NT2/D1 (cell line): ENCODE results near the gene OTP.
A peak's percentile ranks its signal among the peaks of the same experiment; 100 is the strongest.

Source experiments
- DNase-seq: peaks from one replicate; pipeline ENCODE4 v3.0.0-alpha.2; 2011; ENCODE audit warnings: low read depth, low spot score
- H3K27me3 ChIP-seq: 2 replicates; pipeline ENCODE4 v1.6.0; 2011; ENCODE audit warnings: mild to moderate bottlenecking; ENCODE audit not compliant: insufficient read length, insufficient read depth
- H3K36me3 ChIP-seq: 2 replicates; pipeline ENCODE4 v1.6.1; 2011; ENCODE audit warnings: mild to moderate bottlenecking, low read length, mixed read lengths; ENCODE audit not compliant: insufficient read depth, insufficient read length
- H3K4me1 ChIP-seq: 2 replicates; pipeline ENCODE4 v1.5.1; 2011; ENCODE audit not compliant: insufficient read depth, insufficient read length
- H3K4me3 ChIP-seq: 2 replicates; pipeline ENCODE4 v1.5.1; 2011; ENCODE audit warnings: low read depth; ENCODE audit not compliant: insufficient read length
- H3K9ac ChIP-seq: 2 replicates; pipeline ENCODE4 v1.6.0; 2011; ENCODE audit warnings: low read depth; ENCODE audit not compliant: insufficient read length
- H3K9me3 ChIP-seq: 2 replicates; pipeline ENCODE4 v1.5.1; 2011; ENCODE audit warnings: mild to moderate bottlenecking, low read length; ENCODE audit not compliant: insufficient read depth
- SUZ12 ChIP-seq: IDR thresholded peaks from 2 replicates; pipeline ENCODE4 v1.6.1; 2011; ENCODE audit not compliant: insufficient read length, insufficient read depth; ENCODE audit errors: extremely low read depth
- YY1 ChIP-seq: IDR thresholded peaks from 2 replicates; pipeline ENCODE4 v1.6.1; 2011; ENCODE audit not compliant: insufficient read length, insufficient read depth
- ZNF274 ChIP-seq: IDR thresholded peaks from 2 replicates; pipeline ENCODE4 v1.6.1; 2011; ENCODE audit warnings: mild to moderate bottlenecking, low read depth, low read length

Gene OTP

DNA sequence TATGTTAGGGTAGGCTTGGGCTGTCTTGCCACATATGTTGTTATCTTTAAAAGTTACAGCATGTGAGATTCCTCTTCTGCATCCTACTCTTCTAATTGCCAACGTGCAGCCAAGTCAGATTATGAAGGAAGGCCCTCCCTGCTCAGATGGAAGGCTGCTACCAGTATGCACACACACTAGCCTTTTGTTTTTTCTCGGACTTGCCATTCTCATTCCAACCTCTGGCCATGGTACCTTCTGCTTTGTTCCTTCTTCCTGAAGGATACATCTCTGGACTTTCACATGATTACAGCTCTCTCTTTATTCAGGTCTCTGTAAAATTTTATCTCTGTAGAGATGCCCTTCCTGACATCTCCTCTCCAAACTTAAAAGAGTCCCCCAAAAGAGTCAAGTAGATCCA, 12.8 kb upstream of the OTP start:
- no peaks in the 10 kb centered on the region for H3K36me3 ChIP-seq
- H3K9ac ChIP-seq: no peak overlapping the region
- peaks cover 49% of the 10 kb centered on the region for H3K27me3 ChIP-seq

GRCh38 chr5:77650686-77651085, 12.2 kb upstream of the OTP start:
- no peak overlapping the region for H3K9ac ChIP-seq
- no peaks in the 10 kb centered on the region for H3K9me3 ChIP-seq
- no peak for DNase-seq
- no peak overlapping the region for H3K4me3 ChIP-seq
- no peaks in the 10 kb centered on the region for H3K36me3 ChIP-seq
- TF ChIP-seq ZNF274 (no peak), SUZ12 (no peak), YY1 (no peak)
- H3K27me3 ChIP-seq: peaks cover 56% of the 10 kb centered on the region
- H3K4me1 ChIP-seq: no peaks in the 10 kb centered on the region

More for the DNA sequence above, 12.8 kb upstream of the OTP start:
- TF ChIP-seq ZNF274: no peak
- no peak for TF ChIP-seq YY1
- no peak for TF ChIP-seq SUZ12
- Histone ChIP-seq H3K4me3 (no peak overlapping the region), H3K4me1 (no peaks in the 10 kb centered on the region), H3K9me3 (no peaks in the 10 kb centered on the region)
- DNase-seq: no peak

GRCh38 chr5:77649776-77650175, 11.3 kb upstream of the OTP start:
- H3K9ac ChIP-seq: no peak overlapping the region
- peaks cover 63% of the 10 kb centered on the region for H3K27me3 ChIP-seq

DNA sequence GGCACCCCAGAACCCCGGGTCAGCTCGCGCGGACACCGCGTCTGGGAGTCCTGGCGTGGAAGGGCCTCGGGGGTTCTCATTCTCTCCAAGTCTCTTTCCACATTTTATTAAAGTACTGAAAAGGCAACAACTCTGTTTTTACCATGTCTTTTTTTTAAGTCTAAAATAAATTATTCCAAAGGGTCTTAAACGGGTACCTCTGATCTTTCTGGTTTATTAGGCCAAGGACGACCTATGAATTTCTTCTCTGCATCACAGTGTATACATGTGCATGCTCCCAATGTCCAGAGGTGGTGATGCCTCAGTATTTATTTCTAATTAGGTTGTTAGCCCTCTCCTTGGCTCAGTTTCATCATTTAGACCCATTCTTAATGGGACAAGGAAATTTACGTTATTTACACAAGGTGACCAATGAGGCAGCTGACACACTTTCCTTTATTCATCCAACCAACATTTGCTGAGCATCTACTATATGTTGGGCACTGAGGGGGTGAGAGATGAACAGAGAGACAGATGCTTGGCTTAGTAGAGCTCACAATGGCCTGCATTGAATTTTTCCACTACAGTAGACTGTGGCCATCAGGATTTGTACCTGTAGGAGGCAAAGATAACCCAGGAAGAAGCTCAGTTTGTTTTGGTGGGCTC, 7.6 kb upstream of the OTP start:
- DNase-seq: no peak
- TF ChIP-seq YY1: no peak
- TF ChIP-seq ZNF274: no peak
- TF ChIP-seq SUZ12: no peak
- H3K27me3 ChIP-seq: peaks cover 95% of the 10 kb centered on the region
- no peaks in the 10 kb centered on the region for H3K36me3 ChIP-seq
- no peaks in the 10 kb centered on the region for H3K9me3 ChIP-seq
- no peak overlapping the region for H3K9ac ChIP-seq
- H3K4me3 ChIP-seq: no peak overlapping the region
- H3K4me1 ChIP-seq: peaks cover 4% of the 10 kb centered on the region

More at GRCh38 chr5:77649776-77650175, 11.3 kb upstream of the OTP start:
- no peak for DNase-seq
- Histone ChIP-seq H3K36me3 (no peaks in the 10 kb centered on the region), H3K4me3 (no peak overlapping the region), H3K9me3 (no peaks in the 10 kb centered on the region), H3K4me1 (no peaks in the 10 kb centered on the region)
- no peak for TF ChIP-seq YY1
- TF ChIP-seq SUZ12: no peak
- TF ChIP-seq ZNF274: no peak

DNA sequence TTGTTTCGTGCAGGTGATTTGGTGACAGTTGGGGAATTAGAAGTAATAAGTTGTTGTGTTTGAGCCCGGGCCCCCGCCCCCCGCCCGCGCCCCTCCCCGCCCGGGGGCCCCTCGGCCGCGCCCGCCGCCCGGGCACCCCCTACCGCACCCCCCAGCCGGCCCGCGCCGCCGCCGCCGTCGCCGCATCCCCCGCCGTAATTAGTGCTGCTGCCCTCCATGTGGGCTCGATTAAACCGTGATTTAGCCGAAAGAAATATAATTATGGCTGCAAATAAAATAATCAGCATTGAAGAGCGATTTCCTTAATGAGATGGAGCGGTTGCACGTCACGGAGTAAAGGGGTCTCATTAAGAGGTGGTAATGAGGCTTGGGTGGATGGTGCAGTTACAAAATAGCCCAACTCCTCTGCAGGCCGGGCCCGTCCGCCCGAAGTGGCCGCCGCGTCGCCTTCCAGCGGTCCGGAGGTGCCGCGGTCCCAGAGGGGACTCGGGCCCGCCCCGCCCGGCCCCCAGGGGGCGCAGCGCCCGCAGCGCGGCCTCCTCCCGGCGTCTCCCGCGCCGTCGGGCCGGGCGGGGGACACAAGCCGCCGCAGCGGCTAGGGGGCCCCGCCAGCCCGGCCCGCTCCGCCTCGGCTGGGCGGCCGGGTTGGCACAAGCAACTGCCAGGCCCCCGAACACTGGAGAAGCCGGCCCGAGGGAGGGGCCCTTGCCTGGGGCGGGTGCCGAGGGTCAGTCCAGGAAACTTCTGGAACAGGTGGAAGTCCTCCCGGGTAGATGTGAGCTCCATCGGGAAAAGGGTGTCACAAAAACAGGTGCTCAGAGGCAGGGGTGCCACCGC, 6.9 kb upstream of the OTP start:
- peaks cover 98% of the 10 kb centered on the region for H3K27me3 ChIP-seq
- TF ChIP-seq ZNF274 (no peak), SUZ12 (no peak), YY1 (no peak)
- H3K4me3 ChIP-seq: peak overlapping the region; percentile 28
- H3K36me3 ChIP-seq: no peaks in the 10 kb centered on the region
- H3K9me3 ChIP-seq: no peaks in the 10 kb centered on the region
- DNase-seq: no peak
- H3K9ac ChIP-seq: no peak overlapping the region
- H3K4me1 ChIP-seq: peaks cover 9% of the 10 kb centered on the region

- Histone ChIP-seq H3K9ac (no peak overlapping the region), H3K27me3 (peaks cover 98% of the 10 kb centered on the region), H3K9me3 (no peaks in the 10 kb centered on the region), H3K4me1 (peaks cover 11% of the 10 kb centered on the region), H3K36me3 (no peaks in the 10 kb centered on the region), H3K4me3 (no peak overlapping the region)
- TF ChIP-seq SUZ12 (peak; percentile 73), YY1 (no peak)
- no peak for DNase-seq
These were observed 6.1 kb upstream of the OTP start for GRCh38 chr5:77644371-77645157.
